HUDEP-2 (cell line): ENCODE results near the gene KIF5C.

Source experiments
- DNase-seq, 76 experiments: peaks; one replicate each; lab custom pipeline; 2025; ENCODE audit not compliant: unreplicated experiment in 76 of 76; lab: John Stamatoyannopoulos, UW

KIF5C gene

GRCh38 chr2:148922776-148923475 lies 47.9 kb downstream of the KIF5C start:
- no peak for DNase-seq

- no peak for DNase-seq
These were observed 49.6 kb downstream of the KIF5C start for GRCh38 chr2:148924514-148925178.

GRCh38 chr2:148926291-148926961 lies 51.4 kb downstream of the KIF5C start:
- DNase-seq: peak in 22 of 76 experiments; percentile 1 to 35 (median 8)

GRCh38 chr2:148926981-148927401 lies 52.0 kb downstream of the KIF5C start:
- DNase-seq: peak in 5 of 76 experiments; percentile 0 to 9 (median 3)

- no peak for DNase-seq
These were observed 53.4 kb downstream of the KIF5C start for GRCh38 chr2:148928395-148928794.

GRCh38 chr2:148930046-148930775 lies 55.2 kb downstream of the KIF5C start:
- DNase-seq: no peak

- DNase-seq: no peak
These were observed 57.5 kb downstream of the KIF5C start for GRCh38 chr2:148932536-148932935.

- no peak for DNase-seq
These were observed 58.4 kb downstream of the KIF5C start for GRCh38 chr2:148933456-148933855.

GRCh38 chr2:148935791-148936190 lies 60.8 kb downstream of the KIF5C start:
- no peak for DNase-seq

GRCh38 chr2:148936857-148937450 lies 61.9 kb downstream of the KIF5C start:
- DNase-seq: no peak

- DNase-seq: no peak
These were observed 64.2 kb downstream of the KIF5C start for GRCh38 chr2:148939271-148939670.

- DNase-seq: no peak
These were observed 68.1 kb downstream of the KIF5C start for GRCh38 chr2:148943097-148943496.

- no peak for DNase-seq
These were observed 69.5 kb downstream of the KIF5C start for GRCh38 chr2:148944536-148944935.

- DNase-seq: no peak
These were observed 72.3 kb downstream of the KIF5C start for GRCh38 chr2:148947299-148947698.

GRCh38 chr2:148948868-148949267 lies 73.8 kb downstream of the KIF5C start:
- no peak for DNase-seq

GRCh38 chr2:148949348-148949747 lies 74.3 kb downstream of the KIF5C start:
- DNase-seq: no peak

- DNase-seq: no peak
These were observed 77.6 kb downstream of the KIF5C start for GRCh38 chr2:148952621-148953020.

- DNase-seq: no peak
These were observed 78.4 kb downstream of the KIF5C start for GRCh38 chr2:148953426-148953825.

GRCh38 chr2:148954536-148954935 lies 79.5 kb downstream of the KIF5C start:
- no peak for DNase-seq

- no peak for DNase-seq
These were observed 80.8 kb downstream of the KIF5C start for GRCh38 chr2:148955798-148956197.

- no peak for DNase-seq
These were observed 82.0 kb downstream of the KIF5C start for GRCh38 chr2:148957023-148957422.
